CD4-positive, alpha-beta T cell treated with Interleukin-15 for 4 hours (primary cell): ENCODE data around the gene TAF6L.
"Not testable (repeated sequence)": the region's sequence is repeated elsewhere in the genome, so short reads cannot be mapped to it uniquely, and the experiment has no call there.

Source experiments
- DNase-seq: peaks from one replicate; pipeline ENCODE4 v3.0.0-alpha.2; 2020; ENCODE audit warnings: low spot score

The TAF6L gene

DNA sequence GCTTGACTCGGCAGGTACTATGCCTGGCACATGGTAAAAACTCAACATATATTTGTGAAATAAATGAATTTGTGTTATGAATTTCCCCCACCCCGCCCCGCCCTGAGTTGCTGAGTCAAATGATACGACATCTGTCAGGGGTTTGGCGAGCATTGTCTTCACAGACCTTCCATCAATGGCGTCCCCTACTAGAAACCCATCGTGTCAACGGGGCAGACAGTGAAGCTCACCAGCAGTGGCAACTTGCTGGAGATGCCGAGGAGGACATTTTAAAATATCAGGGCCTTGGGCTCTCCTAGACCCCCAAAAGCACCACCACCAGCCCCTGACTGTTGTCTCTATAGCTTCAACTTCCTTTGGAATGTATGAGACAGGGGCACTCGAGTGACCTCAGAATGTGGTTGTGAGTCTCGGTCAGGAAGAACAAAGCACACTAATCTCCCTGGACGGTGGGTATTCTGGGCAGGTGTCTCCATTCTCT is 34.8 kb downstream of the TAF6L start:
- no peak for DNase-seq

DNA sequence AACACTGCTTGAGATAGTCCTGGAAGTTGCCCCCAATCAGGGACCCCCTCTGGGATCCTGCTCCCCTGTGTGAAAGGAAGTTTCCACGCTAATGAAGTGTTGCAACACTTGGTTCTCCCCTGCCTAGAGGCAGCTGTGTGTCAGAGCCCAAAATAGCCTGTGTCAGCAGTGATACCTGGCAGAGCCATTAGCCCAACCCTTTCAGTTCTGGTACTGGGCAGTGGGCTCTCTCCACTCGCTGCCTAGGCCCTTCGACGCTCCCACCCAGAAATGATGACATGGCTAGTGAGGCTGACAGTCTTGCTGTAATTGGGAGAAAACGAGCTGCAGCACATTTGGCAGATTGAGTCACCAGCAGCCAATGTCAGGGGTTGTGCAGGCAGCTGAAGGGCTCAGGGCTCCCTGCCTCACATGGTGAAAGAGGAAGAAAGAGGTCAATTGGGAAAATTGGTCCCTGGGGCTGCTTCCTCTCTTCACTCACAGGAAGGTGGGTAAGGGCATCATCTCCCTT is 35.5 kb downstream of the TAF6L start:
- DNase-seq: no peak

DNA sequence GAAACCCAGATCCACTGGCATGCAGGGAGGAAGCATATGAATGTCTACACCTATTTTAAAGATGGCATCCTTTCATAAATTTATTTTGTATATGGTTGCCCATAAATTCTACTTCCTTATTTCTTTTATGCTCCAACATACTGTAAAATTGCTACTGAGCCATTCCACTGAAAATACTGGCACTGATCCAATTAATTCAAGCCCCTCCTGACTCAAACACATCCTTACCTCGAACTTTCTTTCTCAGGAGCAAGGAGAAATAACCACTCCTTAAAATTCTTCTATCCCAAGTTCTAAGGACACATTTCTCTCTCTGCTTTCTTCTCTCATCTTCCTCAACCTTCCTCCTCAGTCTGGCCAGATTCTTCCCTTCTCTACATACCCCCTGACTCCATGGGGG is 39.6 kb downstream of the TAF6L start:
- DNase-seq: no peak

GRCh38 chr11:62811659-62812058 is 40.5 kb downstream of the TAF6L start:
- no peak for DNase-seq

GRCh38 chr11:62816557-62816956 is 45.4 kb downstream of the TAF6L start:
- no peak for DNase-seq

DNA sequence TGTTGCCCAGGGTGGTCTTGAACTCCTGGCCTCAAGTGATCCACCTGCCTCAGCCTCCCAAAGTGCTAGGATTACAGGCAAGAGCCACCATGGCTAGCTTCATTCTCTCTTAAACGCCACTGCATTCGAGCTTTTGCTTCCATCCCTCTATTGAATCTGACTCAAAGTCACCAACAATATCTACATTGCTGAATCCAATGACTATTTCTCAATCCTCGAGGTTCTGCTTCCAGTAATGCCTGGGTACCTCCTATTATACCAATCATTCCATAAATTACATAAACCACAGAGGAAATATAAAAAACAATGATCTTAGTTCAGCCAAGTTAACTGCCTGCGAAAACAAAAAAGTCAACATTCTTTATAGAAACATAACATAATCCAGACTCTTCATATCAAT is 45.9 kb downstream of the TAF6L start:
- no peak for DNase-seq

GRCh38 chr11:62823677-62824076 is 52.5 kb downstream of the TAF6L start:
- DNase-seq: no peak

DNA sequence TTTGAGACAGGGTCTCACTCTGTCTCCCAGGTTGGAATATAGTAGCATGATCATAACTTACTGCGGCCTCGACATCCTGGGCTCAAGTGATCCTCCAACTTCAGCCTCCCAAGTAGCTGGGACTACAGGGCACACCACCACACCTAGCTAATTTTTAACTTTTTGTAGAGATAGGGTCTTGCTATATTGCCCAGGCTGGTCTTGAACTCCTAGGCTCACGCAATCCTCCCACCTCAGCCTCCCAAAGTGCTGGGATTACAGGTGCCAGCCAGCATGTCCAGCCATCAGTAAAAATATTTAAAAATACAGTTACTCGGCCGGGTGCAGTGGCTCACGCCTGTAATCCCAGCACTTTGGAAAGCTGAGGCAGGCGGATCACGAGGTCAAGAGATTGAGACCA is 56.9 kb downstream of the TAF6L start:
- DNase-seq: not testable (repeated sequence)

DNA sequence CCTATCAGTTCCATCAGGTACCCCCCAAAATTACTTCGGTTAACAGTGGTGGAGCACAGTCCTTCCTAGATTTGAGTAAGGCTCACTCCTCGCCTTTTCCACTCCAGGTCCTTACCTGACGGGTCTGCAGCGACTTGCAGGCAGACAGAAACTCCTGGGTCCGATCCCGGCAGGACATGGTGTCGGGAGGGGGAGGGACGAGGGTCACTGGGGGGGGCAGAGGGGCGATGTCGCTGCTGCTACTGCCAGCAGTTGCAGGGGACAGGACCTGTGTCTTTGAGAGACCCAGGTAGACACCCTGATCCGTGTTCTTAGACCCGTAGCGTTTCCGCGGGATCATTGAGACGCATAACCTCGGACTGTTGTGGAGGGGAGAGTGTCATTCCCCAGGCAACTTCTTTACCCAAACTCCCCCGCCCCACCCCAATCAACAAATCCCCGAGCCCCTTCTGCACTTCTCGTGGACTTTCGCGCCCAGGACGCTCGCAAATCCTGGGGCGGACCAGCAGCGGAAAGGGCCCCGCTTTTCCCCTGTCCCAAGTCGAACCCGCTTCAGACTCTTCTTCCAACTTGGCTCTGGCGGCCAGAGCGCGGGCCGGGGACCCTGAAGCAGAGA is 59.8 kb downstream of the TAF6L start:
- no peak for DNase-seq

DNA sequence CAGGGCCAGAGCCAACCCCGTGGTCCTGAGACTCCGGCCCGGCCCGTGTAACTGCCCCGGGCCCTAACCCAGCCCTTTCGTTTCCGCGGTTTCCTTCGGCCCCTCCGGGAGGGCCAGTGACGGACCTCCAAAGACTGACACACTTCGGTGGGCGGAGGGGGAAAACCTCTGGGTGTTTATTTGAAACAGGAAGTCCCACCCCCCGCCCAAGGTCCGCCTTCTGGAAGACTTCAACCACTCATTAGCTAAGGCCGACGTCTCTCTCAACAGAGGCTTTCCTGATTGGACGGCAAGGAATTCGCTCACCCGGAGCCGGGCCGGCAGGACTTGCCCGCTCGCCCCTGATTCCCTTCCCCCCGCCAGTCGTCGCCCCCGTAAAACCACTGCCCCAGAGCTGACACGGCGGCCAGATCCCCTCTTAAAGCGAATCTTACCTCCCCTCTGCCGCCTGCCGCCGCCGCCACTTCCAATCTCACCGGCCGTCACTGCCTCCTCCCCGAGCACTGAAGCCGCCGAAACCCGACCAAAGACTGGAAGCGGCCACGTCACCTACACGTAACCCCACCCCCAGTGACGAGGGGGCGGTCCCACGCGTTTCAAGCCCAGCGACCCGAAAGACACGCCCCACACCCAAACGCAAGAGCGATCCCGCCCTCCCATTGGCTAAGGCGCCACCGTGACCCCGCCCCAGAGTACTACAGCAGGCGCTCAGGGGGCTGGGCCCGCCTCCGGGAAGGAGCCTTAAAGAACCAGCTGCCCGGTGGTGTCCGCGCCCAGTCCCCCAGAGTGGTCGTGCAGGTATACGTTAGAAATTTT is 60.5 kb downstream of the TAF6L start, which contains the start of gene STX5:
Gene STX5 (minus strand): TSS at position 532 of the 816 bp plus-strand sequence. CDS start 808 bp downstream, outside the sequence.
- peak; percentile 99 for DNase-seq

- DNase-seq: no peak
These were observed 61.4 kb downstream of the TAF6L start, which contains the start of gene TEX54 for GRCh38 chr11:62832336-62833234. Gene TEX54, minus strand, starts transcription at chr11:62832841.

DNA sequence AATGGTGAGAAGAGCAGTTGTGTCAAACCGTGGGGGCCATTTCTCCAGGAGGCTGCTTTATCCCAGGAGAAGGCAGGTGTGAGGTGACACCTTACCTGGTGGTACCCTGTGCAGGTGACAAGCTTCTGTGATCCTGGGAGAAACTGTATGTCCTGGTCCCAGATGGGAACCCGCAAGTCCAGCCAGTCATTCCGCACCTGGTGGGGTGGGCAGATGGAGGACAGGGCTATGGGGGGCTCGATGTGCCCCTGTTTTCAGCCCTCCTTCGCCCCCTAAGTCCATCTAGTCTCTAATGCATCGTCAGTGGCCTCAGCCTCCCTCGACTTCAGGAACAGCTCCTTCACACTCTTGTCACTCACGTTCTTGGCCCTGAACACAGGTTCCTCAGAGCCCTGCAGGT is 64.1 kb downstream of the TAF6L start:
- no peak for DNase-seq
